DMS53 treated with DMSO at 0.1 percent for 48 hours (cell line): ENCODE measurements around the gene CACNB4.

Source experiments
- DNase-seq: peaks from one replicate; lab custom pipeline; 2025; ENCODE audit not compliant: unreplicated experiment; lab: John Stamatoyannopoulos, UW

The CACNB4 gene

GRCh38 chr2:151833984-151834383 is 264.9 kb downstream of the CACNB4 start:
- DNase-seq: no peak

- no peak for DNase-seq
Measured at GRCh38 chr2:151830961-151831360, 267.9 kb downstream of the CACNB4 start.

GRCh38 chr2:151828890-151829324 is 269.9 kb downstream of the CACNB4 start:
- DNase-seq: no peak

GRCh38 chr2:151828143-151828889 is 270.5 kb downstream of the CACNB4 start, which contains the start of gene ARL5A:
Gene ARL5A (minus strand): TSS chr2:151828421. CDS start chr2:151828176, 245 bp downstream.
- peak; percentile 58 for DNase-seq

- no peak for DNase-seq
Measured at GRCh38 chr2:151827564-151828142, 271.2 kb downstream of the CACNB4 start.

- no peak for DNase-seq
Measured at GRCh38 chr2:151826737-151827157, 272.1 kb downstream of the CACNB4 start.

- no peak for DNase-seq
Measured at GRCh38 chr2:151824886-151825285, 274.0 kb downstream of the CACNB4 start.

- no peak for DNase-seq
Measured at GRCh38 chr2:151823651-151824050, 275.2 kb downstream of the CACNB4 start.

GRCh38 chr2:151819920-151820319 is 278.9 kb downstream of the CACNB4 start:
- DNase-seq: no peak

- no peak for DNase-seq
Measured at GRCh38 chr2:151817929-151818328, 280.9 kb downstream of the CACNB4 start.

GRCh38 chr2:151816843-151817242 is 282.0 kb downstream of the CACNB4 start:
- no peak for DNase-seq

- no peak for DNase-seq
Measured at GRCh38 chr2:151815821-151816489, 282.9 kb downstream of the CACNB4 start.

- no peak for DNase-seq
Measured at GRCh38 chr2:151810489-151810888, 288.4 kb downstream of the CACNB4 start.

GRCh38 chr2:151809073-151809383 is 289.8 kb downstream of the CACNB4 start:
- DNase-seq: no peak

- no peak for DNase-seq
Measured at GRCh38 chr2:151808258-151809072, 290.4 kb downstream of the CACNB4 start.

- no peak for DNase-seq
Measured at GRCh38 chr2:151805961-151806360, 292.9 kb downstream of the CACNB4 start.

GRCh38 chr2:151805343-151805742 is 293.5 kb downstream of the CACNB4 start:
- no peak for DNase-seq

GRCh38 chr2:151803811-151804210 is 295.0 kb downstream of the CACNB4 start:
- no peak for DNase-seq

GRCh38 chr2:151802315-151802714 is 296.5 kb downstream of the CACNB4 start:
- DNase-seq: no peak

GRCh38 chr2:151799886-151800292 is 299.0 kb downstream of the CACNB4 start:
- no peak for DNase-seq

- no peak for DNase-seq
Measured at GRCh38 chr2:151796774-151797173, 302.1 kb downstream of the CACNB4 start.
